ENCODE data around the gene SLAIN1. TPM values are rescaled to one million over a fixed set of nuclear protein-coding genes. Genes with fewer than 3 reads are reported as not detected.

Gene SLAIN1
- total RNA-seq, 2 experiments from 2014 or later: 41.2 to 42.5 TPM

GRCh38 chr13:77678691-77679235 is 18.7 kb upstream of the SLAIN1 start:
- DNase-seq: no peak
- Histone ChIP-seq H3K4me3 (ENCODE audit: low read length) (no peak overlapping the region), H3K9me3 (ENCODE audit: control insufficient read depth in 1 of 2, insufficient read depth in 1 of 2, low read length in 2 of 2) (peaks cover 0 to 3% of the 10 kb centered on the region in 2 experiments), H3K36me3 (ENCODE audit: insufficient read depth, low read length) (no peaks in the 10 kb centered on the region), H3K4me1 (ENCODE audit: insufficient read depth, low read length) (no peaks in the 10 kb centered on the region), H3K27ac (ENCODE audit: low read depth in 1 of 2, low read length in 2 of 2) (no peak overlapping the region), H3K27me3 (ENCODE audit: control insufficient read depth in 1 of 2, insufficient read depth in 2 of 2, low read length in 2 of 2) (peaks cover 3 to 15% of the 10 kb centered on the region in 2 experiments)
- Mint-ChIP-seq H3K9me3 (peaks cover 2% of the 10 kb centered on the region), H3K4me3 (no peak overlapping the region), H3K4me1 (ENCODE audit: low read depth) (no peaks in the 10 kb centered on the region), H3K27me3 (peaks cover 61% of the 10 kb centered on the region), H3K27ac (no peak overlapping the region), H3K36me3 (ENCODE audit: low read depth) (no peaks in the 10 kb centered on the region)
- TF ChIP-seq, protein P1, sequence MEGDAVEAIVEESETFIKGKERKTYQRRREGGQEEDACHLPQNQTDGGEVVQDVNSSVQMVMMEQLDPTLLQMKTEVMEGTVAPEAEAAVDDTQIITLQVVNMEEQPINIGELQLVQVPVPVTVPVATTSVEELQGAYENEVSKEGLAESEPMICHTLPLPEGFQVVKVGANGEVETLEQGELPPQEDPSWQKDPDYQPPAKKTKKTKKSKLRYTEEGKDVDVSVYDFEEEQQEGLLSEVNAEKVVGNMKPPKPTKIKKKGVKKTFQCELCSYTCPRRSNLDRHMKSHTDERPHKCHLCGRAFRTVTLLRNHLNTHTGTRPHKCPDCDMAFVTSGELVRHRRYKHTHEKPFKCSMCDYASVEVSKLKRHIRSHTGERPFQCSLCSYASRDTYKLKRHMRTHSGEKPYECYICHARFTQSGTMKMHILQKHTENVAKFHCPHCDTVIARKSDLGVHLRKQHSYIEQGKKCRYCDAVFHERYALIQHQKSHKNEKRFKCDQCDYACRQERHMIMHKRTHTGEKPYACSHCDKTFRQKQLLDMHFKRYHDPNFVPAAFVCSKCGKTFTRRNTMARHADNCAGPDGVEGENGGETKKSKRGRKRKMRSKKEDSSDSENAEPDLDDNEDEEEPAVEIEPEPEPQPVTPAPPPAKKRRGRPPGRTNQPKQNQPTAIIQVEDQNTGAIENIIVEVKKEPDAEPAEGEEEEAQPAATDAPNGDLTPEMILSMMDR (IDR thresholded peaks at IDR 0.05): no peak
- intact Hi-C loops (cut with DNase I, micrococcal nuclease): no loop called here
- ChIA-PET POLR2A (no interaction called here), CTCF (no interaction called here)
- no peak for ATAC-seq (ENCODE audit: poor library complexity)

- Histone ChIP-seq H3K9me3 (ENCODE audit: control insufficient read depth in 1 of 2, insufficient read depth in 1 of 2, low read length in 2 of 2) (no peaks in the 10 kb centered on the region), H3K27ac (ENCODE audit: low read depth in 1 of 2, low read length in 2 of 2) (no peak overlapping the region), H3K4me3 (ENCODE audit: low read length) (no peak overlapping the region), H3K36me3 (ENCODE audit: insufficient read depth, low read length) (no peaks in the 10 kb centered on the region), H3K4me1 (ENCODE audit: insufficient read depth, low read length) (no peaks in the 10 kb centered on the region), H3K27me3 (ENCODE audit: control insufficient read depth in 1 of 2, insufficient read depth in 2 of 2, low read length in 2 of 2) (no peaks in the 10 kb centered on the region)
- DNase-seq (no peak), ATAC-seq (ENCODE audit: poor library complexity) (no peak)
- no peak overlapping the region for H3K4me3 Mint-ChIP-seq
- no peaks in the 10 kb centered on the region for H3K4me1 Mint-ChIP-seq (ENCODE audit: low read depth)
- peaks cover 5% of the 10 kb centered on the region for H3K27me3 Mint-ChIP-seq
- intact Hi-C loops (cut with DNase I, micrococcal nuclease): no loop called here
- TF ChIP-seq, protein P1 (IDR thresholded peaks at IDR 0.05): no peak
- ChIA-PET CTCF (interaction anchor here (1.4 kb wide), 1 partner anchor 9 kb away, joined by 4 read pairs; the partner anchor contains the start of gene SLAIN1), POLR2A (no interaction called here)
- H3K36me3 Mint-ChIP-seq (ENCODE audit: low read depth): no peaks in the 10 kb centered on the region
- no peak overlapping the region for H3K27ac Mint-ChIP-seq
- peaks cover 2% of the 10 kb centered on the region for H3K9me3 Mint-ChIP-seq
Observed at GRCh38 chr13:77687799-77688198, 9.7 kb upstream of the SLAIN1 start.

GRCh38 chr13:77691871-77692270 is 5.6 kb upstream of the SLAIN1 start:
- DNase-seq (no peak), ATAC-seq (ENCODE audit: poor library complexity) (no peak)
- no peaks in the 10 kb centered on the region for H3K27me3 ChIP-seq (ENCODE audit: control insufficient read depth in 1 of 2, insufficient read depth in 2 of 2, low read length in 2 of 2)
- no peak overlapping the region for H3K27ac Mint-ChIP-seq
- H3K27ac ChIP-seq (ENCODE audit: low read depth in 1 of 2, low read length in 2 of 2): no peak overlapping the region
- H3K36me3 ChIP-seq (ENCODE audit: insufficient read depth, low read length): no peaks in the 10 kb centered on the region
- no peaks in the 10 kb centered on the region for H3K9me3 ChIP-seq (ENCODE audit: control insufficient read depth in 1 of 2, insufficient read depth in 1 of 2, low read length in 2 of 2)
- peaks cover 17% of the 10 kb centered on the region for H3K4me1 Mint-ChIP-seq (ENCODE audit: low read depth)
- intact Hi-C loops (cut with DNase I, micrococcal nuclease): loop anchor here in 1 of 2 experiments (10.0 kb wide), 2 partner anchors 963 to 1713 kb away; partner anchors contain the start of genes OBI1 and RBM26
- POLR2A ChIA-PET: no interaction called here
- no peaks in the 10 kb centered on the region for H3K36me3 Mint-ChIP-seq (ENCODE audit: low read depth)
- peaks cover 7% of the 10 kb centered on the region for H3K4me1 ChIP-seq (ENCODE audit: insufficient read depth, low read length)
- CTCF ChIA-PET: no interaction called here
- TF ChIP-seq, protein P1 (IDR thresholded peaks at IDR 0.05): no peak
- H3K27me3 Mint-ChIP-seq: peaks cover under 1% of the 10 kb centered on the region
- no peaks in the 10 kb centered on the region for H3K9me3 Mint-ChIP-seq
- no peak overlapping the region for H3K4me3 Mint-ChIP-seq
- H3K4me3 ChIP-seq (ENCODE audit: low read length): no peak overlapping the region

Measured in CD4-positive, alpha-beta T cell (primary cell).